ENCODE measurements around the gene IGSF21. TPM values are rescaled to one million over a fixed set of nuclear protein-coding genes. Genes with fewer than 3 reads are reported as not detected.

IGSF21 gene
- total and polyA plus RNA-seq, 10 of the 15 experiments (the other 5 are each of a cell fraction or from before 2014, with no cell fraction given) = 0.03 to 0.49 TPM; not detected in 8

GRCh38 chr1:18390953-18391352 is 283.4 kb downstream of the IGSF21 start (continued):
- TF ChIP-seq ETV6 (conservative IDR thresholded peaks at IDR 0.05 in 1 of 2, IDR thresholded peaks at IDR 0.05 in 1 of 2; ENCODE audit: borderline replicate concordance in 1 of 2, low read depth in 1 of 2) (no peak), BCL3 (IDR thresholded peaks at IDR 0.05; ENCODE audit: borderline replicate concordance, insufficient read depth, low read depth, low read length, poor library complexity, severe bottlenecking) (no peak), MXI1 (IDR thresholded peaks at IDR 0.05; ENCODE audit: low read depth, low read length) (no peak), JUND (IDR thresholded peaks at IDR 0.05; ENCODE audit: low read depth, low read length) (no peak), KLF5 (IDR thresholded peaks at IDR 0.05; ENCODE audit: partially characterized antibody) (no peak), POLR2AphosphoS2 (IDR thresholded peaks at IDR 0.05; ENCODE audit: low read depth, low read length) (no peak), RAD21 (IDR thresholded peaks at IDR 0.05; ENCODE audit: insufficient read depth, low read depth, low read length) (no peak), BRCA1 (IDR thresholded peaks at IDR 0.05; ENCODE audit: low read depth, low read length) (no peak), CHD4 (IDR thresholded peaks at IDR 0.05) (no peak), CEBPZ (IDR thresholded peaks at IDR 0.05; ENCODE audit: low read depth, low read length) (no peak)

Data from GM12878 (cell line).